Uterus (tissue), 2 donors: ENCODE measurements around the gene SLC22A4.

Experiments
- CTCF ChIP-seq, 4 experiments: fragments of 200-600 bp in 2 of 4; fragments of 450-650 bp in 2 of 4; sonication (generic) in 2 of 4; IDR thresholded peaks; one replicate each; pipeline ENCODE4 v1.5.1; 2016 to 2019; ENCODE audit warnings: antibody characterized with exemption in 4 of 4, mild to moderate bottlenecking in 2 of 4, moderate library complexity in 1 of 4
- POLR2A ChIP-seq, 2 donors: fragments of 450-650 bp; IDR thresholded peaks; one replicate each; pipeline ENCODE4 v1.6.1; 2016; ENCODE audit warnings: antibody characterized with exemption in 2 of 2, mild to moderate bottlenecking in 1 of 2, moderate library complexity in 1 of 2

- TF ChIP-seq CTCF (IDR thresholded peaks at IDR 0.05), result peak in 2 of 4 experiments; percentile 5 to 23
- peak; percentile 6 to 39 for TF ChIP-seq POLR2A (IDR thresholded peaks at IDR 0.05)
Observed at GRCh38 chr5:132293066-132293991, 865 bp upstream of the SLC22A4 start.
